Adrenal gland (tissue), 5 donors: ENCODE results near the gene WWOX.

Experiments
- CTCF ChIP-seq, 6 experiments: fragments of 450-650 bp in 4 of 6; fragments of 200-600 bp in 2 of 6; sonication (generic) in 1 of 6; IDR thresholded peaks; 1 replicate in 5 of 6; 2 replicates in 1 of 6; pipeline versions ENCODE4 v1.5.1 to v1.8.0; 2016 to 2021; ENCODE audit warnings: antibody characterized with exemption in 6 of 6, mild to moderate bottlenecking in 2 of 6, moderate library complexity in 1 of 6
- POLR2A ChIP-seq, 2 donors: fragments of 450-650 bp; IDR thresholded peaks; one replicate each; pipeline ENCODE4 v1.6.1; 2017; ENCODE audit warnings: antibody characterized with exemption in 2 of 2, mild to moderate bottlenecking in 2 of 2, moderate library complexity in 1 of 2
- donor health status: DM: no; HTN: no; CAD: no.

- TF ChIP-seq CTCF (IDR thresholded peaks at IDR 0.05) (no peak), POLR2A (IDR thresholded peaks at IDR 0.05) (no peak)
Observed at GRCh38 chr16:79004309-79004708, 904.9 kb downstream of the WWOX start.
